Peyer's patch (tissue), 4 donors: Measurements from ENCODE around the gene KCNJ8. TPM values are rescaled to one million over a fixed set of nuclear protein-coding genes. Genes with fewer than 3 reads are reported as not detected.

Experiments
- DNase-seq, 3 donors: peaks; one replicate each; pipeline ENCODE4 v3.0.0-alpha.2; 2017 to 2019
- H3K27ac ChIP-seq, 4 donors: fragments of 200-600 bp; sonication (generic); one replicate each; pipeline ENCODE4 v1.5.1; 2016 to 2019
- H3K27me3 ChIP-seq, 2 donors: fragments of 200-600 bp; sonication (generic); one replicate each; pipeline ENCODE4 v1.5.1; 2019
- H3K36me3 ChIP-seq, 3 donors: fragments of 200-600 bp; sonication (generic); one replicate each; pipeline ENCODE4 v1.5.1; 2016 to 2019
- H3K4me1 ChIP-seq, 4 donors: fragments of 200-600 bp; sonication (generic); one replicate each; pipeline ENCODE4 v1.5.1; 2016 to 2019
- H3K4me3 ChIP-seq, 4 donors: fragments of 200-600 bp; sonication (generic); 1 replicate in 3 of 4; 2 replicates in 1 of 4; pipeline ENCODE4 v1.5.1; 2016 to 2019; ENCODE audit warnings: mild to moderate bottlenecking in 1 of 4
- H3K9me3 ChIP-seq, 4 donors: fragments of 200-600 bp; sonication (generic); one replicate each; pipeline ENCODE4 v1.5.1; 2016 to 2019; ENCODE audit warnings: mild to moderate bottlenecking in 1 of 4
- CTCF ChIP-seq, 6 experiments: fragments of 450-650 bp in 4 of 6; fragments of 200-600 bp in 2 of 6; sonication (generic) in 1 of 6; IDR thresholded peaks; one replicate each; pipeline ENCODE4 v1.5.1; 2017 to 2019; ENCODE audit warnings: antibody characterized with exemption in 6 of 6, mild to moderate bottlenecking in 3 of 6, moderate library complexity in 1 of 6
- POLR2A ChIP-seq, 2 donors: fragments of 450-650 bp; IDR thresholded peaks; one replicate each; pipeline ENCODE4 v1.5.1; 2017; ENCODE audit warnings: antibody characterized with exemption in 2 of 2, mild to moderate bottlenecking in 2 of 2, moderate library complexity in 2 of 2
- total RNA-seq, 4 donors: library from RNA; depleted of rRNA; stranded (reverse); fragments of >200 nt; gene quantifications; one replicate each; pipeline ENCODE4 v1.1.0, GENCODE V29; 2016

KCNJ8 gene
- total RNA-seq, 4 donors from 2014 or later, result 1.1 to 6.6 (median 3.1) TPM

- DNase-seq, result no peak
- H3K27ac ChIP-seq, result no peak overlapping the region
- H3K4me3 ChIP-seq, result no peak overlapping the region
- no peaks in the 10 kb centered on the region for H3K4me1 ChIP-seq
- H3K36me3 ChIP-seq, result no peaks in the 10 kb centered on the region
- no peaks in the 10 kb centered on the region for H3K9me3 ChIP-seq
- TF ChIP-seq POLR2A (IDR thresholded peaks at IDR 0.05), result no peak
- no peak for TF ChIP-seq CTCF (IDR thresholded peaks at IDR 0.05)
- H3K27me3 ChIP-seq, result no peaks in the 10 kb centered on the region
Measured at GRCh38 chr12:21725731-21726130, 48.8 kb downstream of the KCNJ8 start.

- Histone ChIP-seq H3K27me3 (no peaks in the 10 kb centered on the region), H3K9me3 (no peaks in the 10 kb centered on the region), H3K4me3 (no peak overlapping the region), H3K4me1 (no peaks in the 10 kb centered on the region), H3K27ac (no peak overlapping the region), H3K36me3 (no peaks in the 10 kb centered on the region)
- TF ChIP-seq POLR2A (IDR thresholded peaks at IDR 0.05) (no peak), CTCF (IDR thresholded peaks at IDR 0.05) (no peak)
- no peak for DNase-seq
Measured at GRCh38 chr12:21718944-21719650, 55.4 kb downstream of the KCNJ8 start.

- H3K27ac ChIP-seq, result no peak overlapping the region
- TF ChIP-seq CTCF (IDR thresholded peaks at IDR 0.05), result no peak
- no peak for TF ChIP-seq POLR2A (IDR thresholded peaks at IDR 0.05)
- H3K4me3 ChIP-seq, result no peak overlapping the region
- no peaks in the 10 kb centered on the region for H3K4me1 ChIP-seq
- H3K27me3 ChIP-seq, result no peaks in the 10 kb centered on the region
- no peaks in the 10 kb centered on the region for H3K9me3 ChIP-seq
- no peak for DNase-seq
- H3K36me3 ChIP-seq, result no peaks in the 10 kb centered on the region
Measured at GRCh38 chr12:21718403-21718802, 56.1 kb downstream of the KCNJ8 start.

- no peaks in the 10 kb centered on the region for H3K9me3 ChIP-seq
- TF ChIP-seq POLR2A (IDR thresholded peaks at IDR 0.05) (no peak), CTCF (IDR thresholded peaks at IDR 0.05) (no peak)
- H3K27ac ChIP-seq, result no peak overlapping the region
- no peaks in the 10 kb centered on the region for H3K36me3 ChIP-seq
- DNase-seq, result no peak
- H3K27me3 ChIP-seq, result no peaks in the 10 kb centered on the region
- H3K4me1 ChIP-seq, result no peaks in the 10 kb centered on the region
- no peak overlapping the region for H3K4me3 ChIP-seq
Measured at GRCh38 chr12:21717767-21718166, 56.7 kb downstream of the KCNJ8 start.

GRCh38 chr12:21715386-21715785, 59.1 kb downstream of the KCNJ8 start:
- TF ChIP-seq CTCF (IDR thresholded peaks at IDR 0.05), result no peak
- no peak for TF ChIP-seq POLR2A (IDR thresholded peaks at IDR 0.05)
- H3K27me3 ChIP-seq, result no peaks in the 10 kb centered on the region
- H3K36me3 ChIP-seq, result no peaks in the 10 kb centered on the region
- no peaks in the 10 kb centered on the region for H3K4me1 ChIP-seq
- DNase-seq, result no peak
- H3K4me3 ChIP-seq, result no peak overlapping the region
- H3K9me3 ChIP-seq, result no peaks in the 10 kb centered on the region
- H3K27ac ChIP-seq, result no peak overlapping the region

Other genes starting within 250 kb of the KCNJ8 start
- not detected for gene SPX, start 248.4 kb downstream of the KCNJ8 start, total RNA-seq
- not detected for gene GYS2, start 169.9 kb downstream of the KCNJ8 start, total RNA-seq
- 100 to 1,000 TPM in 1 of 4 donors, 10 to 100 TPM in 3; 15.6 to 178 (median 25.1) TPM for gene LDHB, start 116.9 kb downstream of the KCNJ8 start, total RNA-seq
- gene ABCC9, start 166.7 kb upstream of the KCNJ8 start, total RNA-seq, result 10 to 100 TPM in 1 of 4 donors, 1 to 10 TPM in 3; 2.4 to 14.9 (median 5.9) TPM